T-helper 2 cell treated with Interferon-gamma antibody and Interleukin-4, amounts not matched to agents 100 ng/mL and 5 ng/mL, for 36 hours (primary cell): ENCODE measurements around the gene IL1RAPL2. TPM values are rescaled to one million over a fixed set of nuclear protein-coding genes. Genes with fewer than 3 reads are reported as not detected.
"Not testable (repeated sequence)": the region's sequence is repeated elsewhere in the genome, so short reads cannot be mapped to it uniquely, and the experiment has no call there.

Experiments
- intact Hi-C: fragments of 100-400 bp; cut with micrococcal nuclease; formaldehyde crosslinking; loops from one replicate; pipeline ENCODE4 v1.15.1; 2023
- total RNA-seq: library from RNA; stranded (reverse); gene quantifications from 2 replicates; pipeline ENCODE4 v1.2.3, GENCODE V29; 2022

The IL1RAPL2 gene
- total RNA-seq, 1 donor from 2014 or later, result not detected

DNA sequence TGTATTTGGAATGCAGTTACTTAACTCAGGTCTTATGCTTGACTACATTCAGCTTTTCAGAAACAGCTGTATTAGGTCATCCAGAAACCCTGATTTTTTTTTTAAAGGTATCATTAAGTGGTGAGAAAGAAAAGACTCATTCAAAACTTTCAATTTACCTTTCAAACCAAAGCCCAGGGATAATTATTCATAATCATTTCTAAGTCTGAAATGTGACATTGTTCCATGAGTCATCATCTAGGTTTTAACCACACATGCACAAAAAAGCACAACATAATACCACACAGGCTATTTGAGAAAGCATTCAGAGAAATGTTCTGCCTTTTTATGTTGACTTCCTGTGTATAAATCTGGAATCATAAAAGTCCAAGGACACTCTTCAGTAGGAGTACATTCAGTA, 288.2 kb downstream of the IL1RAPL2 start:
- intact Hi-C loops, result no loop called here

- intact Hi-C loops, result no loop called here
These were observed 288.9 kb downstream of the IL1RAPL2 start for GRCh38 chrX:104854790-104855340.

DNA sequence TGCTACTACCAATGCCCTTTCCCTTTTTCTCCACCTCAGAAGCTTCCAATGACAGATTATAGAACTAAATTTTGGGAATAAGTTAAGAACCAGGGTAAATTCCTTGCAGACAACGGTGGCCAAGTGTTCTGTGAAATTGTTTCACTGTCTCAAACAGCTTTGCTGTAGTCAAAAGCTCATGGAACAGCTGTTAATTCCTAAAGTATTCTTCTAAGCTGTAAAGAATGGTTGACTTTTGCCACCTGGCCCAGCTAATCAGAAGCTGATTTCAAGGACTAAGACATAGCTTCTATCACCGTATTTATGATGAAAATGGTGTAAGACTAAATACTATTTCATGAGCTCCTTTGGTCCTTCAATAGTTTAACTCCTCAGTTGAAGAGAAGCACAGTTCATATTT, 297.5 kb downstream of the IL1RAPL2 start:
- intact Hi-C loops, result no loop called here

- intact Hi-C loops, result no loop called here
These were observed 298.3 kb downstream of the IL1RAPL2 start for GRCh38 chrX:104864296-104864695.

DNA sequence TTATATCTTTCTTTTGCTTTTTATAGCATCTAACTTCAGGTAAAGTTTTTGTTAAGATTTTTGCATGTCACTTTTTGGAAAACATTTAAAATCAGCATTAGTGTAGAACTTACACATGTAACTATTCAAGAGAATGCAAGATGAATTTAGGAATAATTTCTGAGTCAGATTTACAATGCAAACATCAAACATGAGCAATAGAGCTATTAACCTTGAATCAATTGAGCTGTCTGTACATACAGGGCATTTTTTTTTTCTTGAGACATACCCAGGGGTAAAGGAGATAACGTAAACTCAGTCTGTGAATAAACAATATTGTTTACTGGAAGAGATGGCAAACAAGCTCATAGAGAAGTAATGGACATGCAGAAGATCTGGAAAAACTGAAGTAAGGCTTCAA, 311.5 kb downstream of the IL1RAPL2 start:
- intact Hi-C loops, result no loop called here

GRCh38 chrX:104902070-104902469, 336.1 kb downstream of the IL1RAPL2 start:
- intact Hi-C loops, result no loop called here

DNA sequence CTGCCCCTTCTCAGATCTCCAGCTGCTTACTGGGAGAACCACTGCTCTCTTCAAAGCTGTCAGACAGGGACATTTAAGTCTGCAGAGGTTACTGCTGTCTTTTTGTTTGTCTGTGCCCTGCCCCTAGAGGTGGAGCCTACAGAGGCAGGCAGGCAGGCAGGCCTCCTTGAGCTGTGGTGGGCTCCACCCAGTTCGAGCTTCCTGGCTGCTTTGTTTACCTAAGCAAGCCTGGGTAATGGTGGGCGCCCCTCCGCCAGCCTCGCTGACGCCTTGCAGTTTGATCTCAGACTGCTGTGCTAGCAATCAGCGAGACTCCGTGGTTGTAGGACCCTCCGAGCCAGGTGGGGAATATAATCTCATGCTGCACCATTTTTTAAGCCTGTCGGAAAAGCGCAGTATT, 343.7 kb downstream of the IL1RAPL2 start:
- intact Hi-C loops, result not testable (repeated sequence)

DNA sequence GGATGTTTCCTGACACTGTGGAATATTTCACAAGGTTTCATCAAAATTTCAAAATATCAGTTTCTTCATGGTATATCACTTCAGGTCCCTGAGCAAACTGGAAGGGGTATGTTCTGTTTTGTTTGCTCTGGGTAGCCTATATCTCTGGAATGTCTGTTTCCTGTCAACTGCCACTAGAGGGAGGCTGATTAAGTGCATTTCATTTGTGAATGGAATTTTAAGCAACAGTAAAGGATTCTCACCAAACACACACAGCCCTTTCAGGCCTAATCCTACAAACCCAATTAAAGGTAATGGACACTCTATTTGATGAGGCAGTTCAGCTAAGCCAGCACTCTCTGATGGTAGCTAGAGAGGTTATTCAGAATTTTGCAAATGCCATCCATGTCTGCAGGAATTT, 347.3 kb downstream of the IL1RAPL2 start:
- intact Hi-C loops, result no loop called here

- intact Hi-C loops, result not testable (repeated sequence)
These were observed 348.7 kb downstream of the IL1RAPL2 start for GRCh38 chrX:104914686-104915085.

GRCh38 chrX:104918122-104918521, 352.1 kb downstream of the IL1RAPL2 start:
- intact Hi-C loops, result no loop called here

DNA sequence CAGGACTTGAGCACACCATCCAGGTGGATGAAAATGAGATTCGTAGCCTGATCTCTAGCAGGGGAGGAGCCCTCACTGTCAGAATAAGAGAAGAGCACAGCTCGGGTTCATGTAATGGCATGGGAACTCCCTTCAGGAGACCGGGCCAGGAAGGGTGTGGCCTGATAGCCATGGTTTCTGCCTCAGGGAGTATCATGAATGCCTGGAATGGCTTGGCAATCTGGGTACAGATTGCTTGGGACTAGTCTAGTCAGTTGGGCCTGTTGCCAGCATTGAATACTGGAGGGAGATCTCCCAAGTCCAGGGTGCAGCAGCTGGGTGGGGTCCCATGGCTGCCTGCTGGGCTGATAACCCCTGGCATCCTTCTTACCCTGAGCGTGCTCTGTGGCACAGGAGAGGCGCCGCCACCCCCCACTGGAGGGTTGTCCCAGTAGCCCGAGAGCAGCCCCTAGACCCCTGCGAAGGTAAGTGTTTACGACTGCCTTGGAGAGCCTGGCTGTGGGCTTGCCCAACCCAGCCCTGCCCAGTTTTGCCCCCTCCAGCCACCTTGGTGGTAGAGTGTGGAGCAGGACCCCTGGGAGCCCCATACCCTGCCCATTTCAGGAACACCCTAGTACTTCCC, 355.7 kb downstream of the IL1RAPL2 start:
- intact Hi-C loops, result loop anchor here (2.0 kb wide), 1 partner anchor 357 kb away; no protein-coding TSS in a partner anchor

GRCh38 chrX:104922206-104922621, 356.2 kb downstream of the IL1RAPL2 start:
- intact Hi-C loops, result loop anchor here (2.0 kb wide), 1 partner anchor 357 kb away; no protein-coding TSS in a partner anchor

- intact Hi-C loops, result no loop called here
These were observed 363.3 kb downstream of the IL1RAPL2 start for GRCh38 chrX:104929324-104929723.

GRCh38 chrX:104935581-104935980, 369.6 kb downstream of the IL1RAPL2 start:
- intact Hi-C loops, result no loop called here

GRCh38 chrX:104953251-104953650, 387.3 kb downstream of the IL1RAPL2 start:
- intact Hi-C loops, result no loop called here

DNA sequence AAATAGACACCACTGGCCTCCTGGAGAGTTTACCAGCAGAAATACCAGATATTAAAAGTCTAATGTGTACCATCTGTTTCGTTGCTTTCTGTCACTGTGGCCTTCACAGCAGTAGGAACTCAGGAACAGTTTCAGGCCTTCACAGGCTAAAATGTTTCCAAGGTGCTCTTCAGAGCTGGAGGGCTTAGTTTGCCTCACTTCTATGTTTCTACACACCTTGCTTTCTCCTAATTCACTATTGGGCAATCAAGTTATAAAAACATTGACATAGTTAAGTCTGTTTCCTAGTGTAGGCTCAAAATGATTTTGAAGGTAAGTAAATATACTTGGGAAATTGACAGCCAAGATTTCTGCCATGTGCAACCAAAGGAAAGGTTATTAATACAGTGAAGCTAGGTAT, 395.9 kb downstream of the IL1RAPL2 start:
- intact Hi-C loops, result no loop called here

DNA sequence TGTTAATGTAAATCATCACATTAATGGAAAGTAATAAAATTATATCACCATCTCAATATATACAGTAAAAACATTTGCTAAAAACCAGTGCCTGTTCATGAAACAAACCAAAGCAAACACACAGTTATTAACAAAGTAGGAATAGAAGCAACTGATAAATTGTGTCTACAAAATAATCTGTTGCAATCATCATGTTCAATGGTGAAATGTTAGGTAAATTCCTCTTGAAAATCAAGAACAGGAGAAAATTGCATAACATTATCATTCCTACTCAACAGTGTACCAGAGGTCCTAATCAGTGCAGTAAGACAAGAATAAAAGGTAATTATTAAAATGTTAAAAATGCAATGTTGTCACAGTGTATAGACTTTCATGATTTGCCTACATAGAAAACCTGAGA, 402.2 kb downstream of the IL1RAPL2 start:
- intact Hi-C loops, result no loop called here

GRCh38 chrX:104972737-104973136, 406.7 kb downstream of the IL1RAPL2 start:
- intact Hi-C loops, result no loop called here

DNA sequence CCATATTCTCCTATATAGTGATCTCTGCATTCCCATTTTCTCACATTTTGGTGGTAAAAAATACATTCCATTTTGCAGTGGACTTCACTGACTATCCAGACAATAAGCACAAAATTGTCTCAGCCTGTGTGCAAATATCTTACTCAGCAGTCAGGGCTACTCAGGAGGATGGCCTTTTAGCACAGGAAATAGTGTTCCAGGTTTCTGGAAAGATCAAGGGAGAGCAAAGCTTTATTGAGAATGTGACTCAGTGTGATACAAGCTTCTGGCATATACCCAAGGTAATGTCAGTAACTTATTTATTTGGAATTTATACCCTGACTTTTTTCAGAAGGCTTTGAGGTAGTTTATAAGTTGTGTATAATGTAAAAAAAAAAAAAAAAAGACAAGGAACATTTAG, 421.1 kb downstream of the IL1RAPL2 start:
- intact Hi-C loops, result no loop called here

DNA sequence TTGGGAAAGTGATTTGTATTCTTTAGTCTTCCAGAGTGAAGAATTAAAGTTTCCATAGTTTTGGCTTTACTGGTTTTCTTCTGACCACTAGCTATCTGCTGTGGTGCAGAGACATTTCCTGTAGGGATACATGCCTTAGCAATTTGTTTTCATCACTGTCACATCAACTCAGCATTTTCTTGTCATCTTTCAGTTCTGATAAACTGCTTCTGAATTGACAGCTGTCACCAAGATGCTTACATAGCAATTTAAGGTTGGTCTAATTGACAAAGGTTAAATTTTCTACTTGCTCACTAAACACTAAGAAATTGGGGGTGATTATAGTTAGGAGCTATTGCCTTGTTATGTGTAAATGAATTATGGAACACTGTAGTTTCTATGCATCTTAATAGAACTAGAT, 422.0 kb downstream of the IL1RAPL2 start:
- intact Hi-C loops, result no loop called here

DNA sequence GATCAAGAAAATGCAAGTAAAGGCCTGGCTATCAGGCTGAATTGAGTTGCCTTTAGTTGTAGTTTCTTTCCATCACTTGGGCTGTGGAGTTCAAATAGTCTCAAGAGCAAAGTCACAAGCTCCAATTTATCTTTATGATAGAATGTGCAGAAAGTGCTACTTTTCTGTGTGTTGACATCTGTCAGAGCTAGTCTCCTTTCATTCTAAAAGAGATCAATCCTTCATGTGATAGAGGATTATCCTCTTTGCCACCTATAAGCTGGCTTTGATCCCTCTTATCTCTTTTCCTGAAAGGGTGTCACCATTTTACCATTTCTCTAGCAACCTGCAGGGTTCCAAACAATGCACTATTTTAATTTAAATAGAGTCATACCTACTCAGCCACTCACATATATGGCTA, 429.5 kb downstream of the IL1RAPL2 start:
- intact Hi-C loops, result no loop called here

GRCh38 chrX:105006103-105006502, 440.1 kb downstream of the IL1RAPL2 start:
- intact Hi-C loops, result no loop called here

- intact Hi-C loops, result no loop called here
These were observed 441.0 kb downstream of the IL1RAPL2 start for GRCh38 chrX:105006996-105007395.
